NB4 (cell line): ENCODE results near the gene AMOTL2.

Experiments
- CTCF ChIP-seq: IDR thresholded peaks from one replicate; pipeline ENCODE4 v1.5.1; 2012; ENCODE audit warnings: low read depth, low read length
- MYC ChIP-seq: IDR thresholded peaks from 2 replicates; pipeline ENCODE4 v1.6.1; 2011; ENCODE audit warnings: low read depth, low read length
- POLR2A ChIP-seq: IDR thresholded peaks from 2 replicates; pipeline ENCODE4 v1.6.1; 2011; ENCODE audit warnings: mild to moderate bottlenecking; ENCODE audit not compliant: insufficient read length; ENCODE audit errors: extremely low read depth
- TF ChIP-seq, protein P1 (sequence below): IDR thresholded peaks from 2 replicates; pipeline ENCODE4 v1.6.1; 2011; ENCODE audit warnings: low read depth, low read length

DNA sequence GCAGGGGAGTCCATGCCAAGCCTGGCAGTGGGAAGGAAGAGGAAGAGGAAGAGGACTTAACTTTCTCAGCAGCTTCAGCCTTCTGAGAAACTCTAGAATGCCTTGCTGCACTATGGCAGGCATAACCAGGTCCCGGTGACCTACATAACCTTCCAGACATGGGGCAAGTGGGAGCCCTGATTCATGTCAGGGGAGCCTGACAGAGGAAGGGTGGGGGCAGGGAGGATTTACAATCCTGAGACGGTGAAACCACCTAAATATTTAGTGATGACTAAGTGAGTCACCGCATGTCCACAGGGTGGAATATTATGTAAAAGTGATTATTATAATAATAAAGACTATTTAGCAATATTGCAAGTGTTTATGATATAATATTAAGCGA, 46.7 kb downstream of the AMOTL2 start:
- TF ChIP-seq POLR2A (no peak), CTCF (no peak), MYC (no peak)
- TF ChIP-seq, protein P1, sequence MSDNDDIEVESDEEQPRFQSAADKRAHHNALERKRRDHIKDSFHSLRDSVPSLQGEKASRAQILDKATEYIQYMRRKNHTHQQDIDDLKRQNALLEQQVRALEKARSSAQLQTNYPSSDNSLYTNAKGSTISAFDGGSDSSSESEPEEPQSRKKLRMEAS = no peak
